Ishikawa (cell line): ENCODE results near the gene NFYC.

Experiments
- FOXM1 ChIP-seq: IDR thresholded peaks from 2 replicates; pipeline ENCODE4 v1.6.1; 2012; ENCODE audit warnings: low read depth, borderline replicate concordance
- REST ChIP-seq: IDR thresholded peaks from 2 replicates; pipeline ENCODE4 v1.6.1; 2012; ENCODE audit warnings: low read depth, mild to moderate bottlenecking
- TAF1 ChIP-seq: IDR thresholded peaks from 2 replicates; pipeline ENCODE4 v1.6.1; 2012; ENCODE audit warnings: low read depth, mild to moderate bottlenecking
- TEAD4 ChIP-seq: IDR thresholded peaks from 2 replicates; pipeline ENCODE4 v1.6.1; 2012

DNA sequence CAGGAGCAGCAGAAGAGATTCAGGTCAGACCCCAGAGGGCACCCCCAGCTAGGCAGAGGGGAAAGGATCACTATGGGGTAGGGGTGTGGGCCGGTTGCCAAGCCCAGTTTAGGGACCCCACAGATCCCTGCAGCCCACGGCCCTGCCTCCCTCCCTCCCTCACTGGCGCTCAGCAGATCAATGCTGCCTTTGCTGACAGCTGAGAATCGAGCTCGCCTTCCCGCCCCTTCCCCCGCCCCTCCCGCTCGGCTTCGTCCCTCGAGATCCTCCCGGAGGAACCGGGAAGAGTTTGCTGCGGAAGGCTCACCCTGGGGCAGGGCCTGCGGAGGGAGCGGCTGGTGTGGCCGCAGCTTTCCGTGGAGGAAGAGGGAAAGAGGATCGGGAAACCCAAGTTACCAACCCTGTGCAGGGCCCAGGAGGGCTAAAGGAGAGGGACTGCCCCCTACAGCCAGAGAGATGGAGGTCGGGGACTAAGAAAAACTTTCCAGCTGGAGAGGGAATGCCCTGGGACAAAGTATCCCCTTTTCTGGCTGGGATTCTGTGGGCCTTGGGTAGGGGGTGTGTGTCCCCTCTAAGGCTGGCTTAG is 91.0 kb downstream of the NFYC start:
- TF ChIP-seq TEAD4: no peak
- TF ChIP-seq REST: no peak
- no peak for TF ChIP-seq FOXM1
- TF ChIP-seq TAF1: no peak
